Right atrium auricular region (tissue), 2 donors: ENCODE data around the gene TMEM106A. TPM values are rescaled to one million over a fixed set of nuclear protein-coding genes. Genes with fewer than 3 reads are reported as not detected.
"Not testable (repeated sequence)": the region's sequence is repeated elsewhere in the genome, so short reads cannot be mapped to it uniquely, and the experiment has no call there.

Experiments
- DNase-seq: peaks from one replicate; pipeline ENCODE4 v3.0.0-alpha.2; 2019; ENCODE audit warnings: low spot score
- H3K27ac ChIP-seq, 2 donors: fragments of 200-600 bp; sonication (generic); 1 replicate in 1 of 2; 2 replicates in 1 of 2; pipeline ENCODE4 v1.5.1; 2016 to 2019
- H3K27me3 ChIP-seq, 2 donors: fragments of 200-600 bp; sonication (generic); one replicate each; pipeline versions ENCODE4 v1.5.1 to v1.6.0; 2017 to 2019
- H3K36me3 ChIP-seq: fragments of 200-600 bp; sonication (generic); one replicate; pipeline ENCODE4 v1.5.1; 2016
- H3K4me1 ChIP-seq, 2 donors: fragments of 200-600 bp; sonication (generic); one replicate each; pipeline versions ENCODE4 v1.5.1 to v1.6.0; 2017 to 2019
- H3K4me3 ChIP-seq, 2 donors: fragments of 200-600 bp; sonication (generic); 1 replicate in 1 of 2; 2 replicates in 1 of 2; pipeline ENCODE4 v1.5.1; 2017 to 2019; ENCODE audit warnings: mild to moderate bottlenecking in 1 of 2, moderate library complexity in 1 of 2
- H3K9me3 ChIP-seq, 2 donors: fragments of 200-600 bp; sonication (generic); one replicate each; pipeline ENCODE4 v1.5.1; 2019
- CTCF ChIP-seq, 2 donors: fragments of 200-600 bp; sonication (generic); IDR thresholded peaks; one replicate each; pipeline ENCODE4 v1.5.1; 2019; ENCODE audit warnings: antibody characterized with exemption in 2 of 2
- total RNA-seq, 2 donors: library from RNA; depleted of rRNA; stranded (reverse); fragments of >200 nt; gene quantifications; one replicate each; pipeline ENCODE4 v1.1.0, GENCODE V29; 2016

TMEM106A gene
- total RNA-seq, 2 donors from 2014 or later: 2.4 to 3.5 TPM

GRCh38 chr17:43171586-43172487 is 39.8 kb upstream of the TMEM106A start:
- H3K9me3 ChIP-seq: no peaks in the 10 kb centered on the region
- H3K36me3 ChIP-seq: peaks cover 8% of the 10 kb centered on the region
- peak; percentile 62 for DNase-seq
- no peaks in the 10 kb centered on the region for H3K27me3 ChIP-seq
- H3K4me1 ChIP-seq: peaks cover 0 to 64% of the 10 kb centered on the region in 2 donors
- peak in 1 of 2 donors; percentile 26 for TF ChIP-seq CTCF (IDR thresholded peaks at IDR 0.05)
- peak overlapping the region; percentile 78 to 87 for H3K4me3 ChIP-seq
- peak overlapping the region; percentile 97 to 98 for H3K27ac ChIP-seq

GRCh38 chr17:43175213-43176118 is 36.2 kb upstream of the TMEM106A start:
- no peaks in the 10 kb centered on the region for H3K9me3 ChIP-seq
- H3K27me3 ChIP-seq: no peaks in the 10 kb centered on the region
- H3K4me1 ChIP-seq: peaks cover 0 to 54% of the 10 kb centered on the region in 2 donors
- no peak for TF ChIP-seq CTCF (IDR thresholded peaks at IDR 0.05)
- peak overlapping the region; percentile 8 to 44 for H3K27ac ChIP-seq
- no peak for DNase-seq
- H3K4me3 ChIP-seq: no peak overlapping the region
- peaks cover 37% of the 10 kb centered on the region for H3K36me3 ChIP-seq

- no peak overlapping the region for H3K4me3 ChIP-seq
- no peak for TF ChIP-seq CTCF (IDR thresholded peaks at IDR 0.05)
- H3K9me3 ChIP-seq: no peaks in the 10 kb centered on the region
- H3K4me1 ChIP-seq: peaks cover 0 to 54% of the 10 kb centered on the region in 2 donors
- DNase-seq: no peak
- peaks cover 43% of the 10 kb centered on the region for H3K36me3 ChIP-seq
- H3K27ac ChIP-seq: peak overlapping the region; percentile 8 to 44
- H3K27me3 ChIP-seq: no peaks in the 10 kb centered on the region
Observed at GRCh38 chr17:43176119-43176570, 35.5 kb upstream of the TMEM106A start.

- no peak overlapping the region for H3K4me3 ChIP-seq
- no peak overlapping the region for H3K27ac ChIP-seq
- H3K36me3 ChIP-seq: peaks cover 86% of the 10 kb centered on the region
- H3K27me3 ChIP-seq: no peaks in the 10 kb centered on the region
- DNase-seq: no peak
- H3K4me1 ChIP-seq: no peaks in the 10 kb centered on the region
- no peaks in the 10 kb centered on the region for H3K9me3 ChIP-seq
- TF ChIP-seq CTCF (IDR thresholded peaks at IDR 0.05): no peak
Observed at GRCh38 chr17:43183921-43184320, 27.8 kb upstream of the TMEM106A start.

GRCh38 chr17:43186656-43187055 is 25.0 kb upstream of the TMEM106A start:
- H3K27ac ChIP-seq, H3K4me1 ChIP-seq, H3K9me3 ChIP-seq, DNase-seq, H3K27me3 ChIP-seq, H3K4me3 ChIP-seq: not testable (repeated sequence)
- H3K36me3 ChIP-seq: peaks cover 87% of the 10 kb centered on the region

- no peaks in the 10 kb centered on the region for H3K9me3 ChIP-seq
- DNase-seq: no peak
- H3K27ac ChIP-seq: no peak overlapping the region
- no peaks in the 10 kb centered on the region for H3K4me1 ChIP-seq
- no peaks in the 10 kb centered on the region for H3K27me3 ChIP-seq
- peaks cover 100% of the 10 kb centered on the region for H3K36me3 ChIP-seq
- TF ChIP-seq CTCF (IDR thresholded peaks at IDR 0.05): no peak
- H3K4me3 ChIP-seq: no peak overlapping the region
Observed at GRCh38 chr17:43193251-43193650, 18.4 kb upstream of the TMEM106A start.
